GM10266 (cell line): ENCODE measurements around the gene GSDMA.
A peak's percentile ranks its signal among the peaks of the same experiment; 100 is the strongest.

ENCODE experiments used
- DNase-seq: peaks from one replicate; pipeline ENCODE4 v3.0.0; 2012; ENCODE audit errors: extremely low spot score
- CTCF ChIP-seq: IDR thresholded peaks from 2 replicates; pipeline ENCODE4 v1.5.1; 2012; ENCODE audit warnings: mild to moderate bottlenecking, low read depth; ENCODE audit not compliant: control insufficient read depth, insufficient read depth; ENCODE audit errors: missing control alignments

The GSDMA gene

DNA sequence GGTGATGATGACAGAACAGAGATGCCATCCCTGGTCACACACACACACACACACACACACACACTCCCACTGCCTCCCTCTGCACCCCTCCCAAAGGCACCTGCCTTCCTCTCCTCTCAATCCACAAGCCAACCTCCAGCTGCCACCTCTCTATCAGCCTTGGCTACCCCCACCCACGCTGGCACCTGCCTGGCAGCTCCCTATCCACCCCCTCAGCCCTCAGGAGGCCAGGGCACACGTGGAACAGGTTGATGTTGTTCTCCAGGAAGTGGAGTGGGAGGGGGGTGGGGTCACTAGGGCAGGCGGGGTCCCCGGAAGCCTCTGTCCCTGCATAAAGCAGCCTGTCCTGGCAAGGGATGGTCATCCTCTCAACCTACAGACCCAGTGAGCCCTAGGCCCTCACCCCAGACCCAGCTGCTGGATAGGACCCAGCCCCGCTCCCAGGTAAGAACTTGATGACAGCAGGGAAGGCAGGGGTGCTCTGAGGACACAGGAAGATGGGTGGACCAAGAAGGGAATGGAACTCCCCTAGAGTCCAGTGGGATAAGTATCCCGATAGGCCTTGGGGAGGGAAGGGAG, at the start of gene GSDMA:
GSDMA (plus strand) TSS at position 363 of the 579 bp plus-strand sequence. CDS start 2,684 bp downstream, outside the sequence.
- DNase-seq: no peak
- TF ChIP-seq CTCF: no peak

DNA sequence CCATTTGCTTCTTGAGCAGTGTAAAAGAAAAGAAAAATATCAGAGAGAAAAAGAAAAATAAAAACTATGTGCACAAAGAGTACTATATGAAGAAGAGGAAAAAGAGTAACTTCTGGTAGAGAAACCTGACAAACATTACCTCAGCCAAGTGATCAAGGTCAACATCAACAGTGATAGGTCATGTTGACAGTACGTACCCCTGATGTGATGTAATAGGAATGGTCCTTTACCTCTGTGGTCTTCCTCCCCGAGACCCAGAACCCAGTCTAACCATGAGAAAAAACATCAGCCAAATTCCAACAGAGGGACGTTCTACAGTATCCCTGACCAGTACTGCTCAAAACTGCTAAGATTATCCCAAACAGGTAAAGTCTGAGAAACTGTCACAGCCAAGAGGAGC, 48.8 kb upstream of the GSDMA start:
- no peak for DNase-seq
- TF ChIP-seq CTCF: no peak

DNA sequence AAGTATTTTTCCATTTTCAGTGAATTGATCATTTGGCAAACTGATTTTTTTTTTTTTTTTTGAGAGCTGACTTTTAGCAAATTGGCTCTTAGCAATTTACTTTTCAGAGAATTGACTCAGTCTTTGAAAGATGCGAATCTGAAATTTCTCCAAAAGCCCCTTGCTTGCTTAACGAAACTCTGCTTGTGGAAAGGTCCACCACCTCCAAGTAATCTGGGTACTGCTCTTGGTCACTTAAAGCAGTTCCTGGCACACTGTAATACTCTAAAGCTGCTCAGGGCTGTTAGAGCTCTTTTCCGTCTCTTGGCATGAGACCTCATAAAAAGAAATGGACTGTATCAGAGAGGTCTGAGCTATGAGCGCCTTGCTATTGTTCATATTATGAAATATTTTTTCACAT, 47.2 kb upstream of the GSDMA start:
- DNase-seq: no peak
- no peak for TF ChIP-seq CTCF

- DNase-seq: no peak
- no peak for TF ChIP-seq CTCF
Observed at GRCh38 chr17:39916918-39917317, 45.9 kb upstream of the GSDMA start.

- no peak for TF ChIP-seq CTCF
- no peak for DNase-seq
Observed at GRCh38 chr17:39919087-39919683, 43.6 kb upstream of the GSDMA start.

DNA sequence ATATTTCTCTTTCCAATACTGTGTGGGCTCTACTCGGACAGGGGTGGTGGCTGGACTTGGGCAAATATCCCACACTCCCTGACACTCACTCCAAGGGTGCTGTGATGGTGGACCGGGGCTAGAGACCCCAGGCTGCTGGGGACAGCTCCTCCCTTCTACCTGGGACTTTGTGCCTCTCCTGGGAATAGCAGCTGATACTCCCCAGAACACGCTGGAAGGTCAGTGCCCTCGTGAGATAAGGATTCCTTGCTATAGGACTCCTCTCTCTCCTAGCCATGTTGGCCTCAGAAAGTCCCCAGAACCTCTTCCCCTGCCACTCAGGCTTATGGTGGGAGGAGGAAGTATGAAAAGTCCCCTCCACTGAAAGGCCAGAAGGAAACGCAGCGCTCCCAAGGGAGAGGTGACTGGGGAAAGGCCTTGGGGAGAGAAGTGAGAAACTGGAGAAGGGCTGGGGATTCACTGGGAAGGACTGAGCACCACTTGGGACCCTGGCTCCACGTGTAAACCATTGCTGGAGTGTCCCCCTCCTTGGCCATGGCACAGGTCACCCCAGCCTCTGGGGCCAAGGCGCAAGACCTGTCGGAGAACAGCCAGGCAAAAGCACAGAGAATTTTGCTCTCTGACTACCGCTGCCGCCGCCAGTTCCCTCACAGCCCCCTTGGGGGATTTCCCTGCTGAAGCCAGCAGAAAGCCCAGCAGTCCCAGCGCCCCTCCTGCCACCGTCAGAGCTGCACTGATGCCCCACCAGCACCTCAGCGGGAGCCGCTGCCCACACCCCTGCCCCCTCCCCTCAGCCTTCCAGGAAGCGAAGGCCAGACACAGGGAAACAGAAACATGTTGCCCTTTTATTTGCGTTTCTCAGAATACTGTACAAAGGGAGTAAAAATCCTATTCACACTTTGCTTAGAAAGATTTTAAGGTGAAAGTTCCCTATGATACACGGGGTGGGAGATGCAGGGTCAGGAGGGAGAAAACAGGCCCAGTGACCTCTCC, 42.3 kb upstream of the GSDMA start:
- no peak for TF ChIP-seq CTCF

DNA sequence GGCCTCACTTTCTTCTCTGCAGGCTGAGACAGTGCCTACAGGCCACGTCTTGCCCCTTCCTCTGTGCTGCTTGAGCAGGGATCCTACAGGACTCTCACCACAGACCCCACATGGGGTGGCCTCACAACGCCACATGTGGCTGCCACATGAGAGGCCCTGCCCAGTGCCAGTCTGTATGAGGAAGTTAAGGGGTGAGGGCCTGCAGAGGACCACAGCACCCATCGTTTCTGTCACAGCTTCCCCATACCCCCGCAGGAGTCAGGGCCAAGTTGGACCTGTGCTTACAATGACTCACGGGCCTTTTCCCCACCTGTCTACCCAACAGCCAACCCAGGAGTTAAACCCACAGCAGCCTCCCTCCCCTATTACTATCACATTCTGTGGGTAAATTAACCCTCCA, 41.5 kb upstream of the GSDMA start:
- TF ChIP-seq CTCF: no peak
- DNase-seq: no peak

More for the DNA sequence above, 42.3 kb upstream of the GSDMA start:
- DNase-seq: peak; percentile 53
